HUES48 (cell line): ENCODE results near the gene EYS.
"Not testable (repeated sequence)": the region's sequence is repeated elsewhere in the genome, so short reads cannot be mapped to it uniquely, and the experiment has no call there.

Source experiments
- H3K27ac ChIP-seq: one replicate; pipeline ENCODE4 v1.7.0; 2013; ENCODE audit warnings: low read depth, low read length, inconsistent platforms
- H3K27me3 ChIP-seq: 2 replicates; pipeline ENCODE4 v1.6.1; 2013; ENCODE audit warnings: mild to moderate bottlenecking, low read length; ENCODE audit not compliant: control insufficient read depth, insufficient read depth
- H3K36me3 ChIP-seq: 2 replicates; pipeline ENCODE4 v1.6.1; 2013; ENCODE audit warnings: low read length; ENCODE audit not compliant: control insufficient read depth, insufficient read depth
- H3K4me1 ChIP-seq: 2 replicates; pipeline ENCODE4 v1.6.1; 2013; ENCODE audit warnings: mild to moderate bottlenecking, low read length; ENCODE audit not compliant: control insufficient read depth, insufficient read depth
- H3K4me3 ChIP-seq: 2 replicates; pipeline ENCODE4 v1.5.1; 2013; ENCODE audit warnings: mild to moderate bottlenecking, low read depth, low read length
- H3K9ac ChIP-seq: 2 replicates; pipeline ENCODE4 v1.6.1; 2013; ENCODE audit warnings: mild to moderate bottlenecking, low read depth, low read length, moderate library complexity
- H3K9me3 ChIP-seq: 2 replicates; pipeline ENCODE4 v1.6.1; 2013; ENCODE audit warnings: low read length; ENCODE audit not compliant: control insufficient read depth, insufficient read depth

The EYS gene

GRCh38 chr6:63963769-63964315 lies 1743.2 kb downstream of the EYS start:
- H3K9ac ChIP-seq: no peak overlapping the region

GRCh38 chr6:63953336-63954021 lies 1753.5 kb downstream of the EYS start:
- not testable (repeated sequence) for H3K27ac ChIP-seq, H3K27me3 ChIP-seq, H3K9ac ChIP-seq, H3K4me1 ChIP-seq, H3K4me3 ChIP-seq, H3K9me3 ChIP-seq, H3K36me3 ChIP-seq

More at GRCh38 chr6:63963769-63964315, 1743.2 kb downstream of the EYS start:
- Histone ChIP-seq H3K4me1 (peaks cover 35% of the 10 kb centered on the region), H3K9me3 (0 out of 2 replicates have a peak, but pooled peaks cover 4% of the 10 kb centered on the region), H3K27ac (peak overlapping the region; percentile 86), H3K4me3 (peak overlapping the region; percentile 37), H3K36me3 (no peaks in the 10 kb centered on the region), H3K27me3 (no peaks in the 10 kb centered on the region)

GRCh38 chr6:63947792-63948529 lies 1759.1 kb downstream of the EYS start:
- no peaks in the 10 kb centered on the region for H3K27me3 ChIP-seq
- H3K36me3 ChIP-seq: no peaks in the 10 kb centered on the region
- no peak overlapping the region for H3K4me3 ChIP-seq
- H3K4me1 ChIP-seq: peaks cover 11% of the 10 kb centered on the region
- no peaks in the 10 kb centered on the region for H3K9me3 ChIP-seq
- H3K27ac ChIP-seq: no peak overlapping the region
- no peak overlapping the region for H3K9ac ChIP-seq

- Histone ChIP-seq H3K36me3 (no peaks in the 10 kb centered on the region), H3K4me3 (no peak overlapping the region), H3K27ac (no peak overlapping the region), H3K9ac (no peak overlapping the region), H3K9me3 (no peaks in the 10 kb centered on the region), H3K4me1 (peaks cover 11% of the 10 kb centered on the region), H3K27me3 (no peaks in the 10 kb centered on the region)
These were observed 1761.0 kb downstream of the EYS start for GRCh38 chr6:63945987-63946386.

- Histone ChIP-seq H3K36me3 (no peaks in the 10 kb centered on the region), H3K9ac (no peak overlapping the region), H3K27me3 (no peaks in the 10 kb centered on the region), H3K9me3 (no peaks in the 10 kb centered on the region), H3K4me3 (no peak overlapping the region), H3K27ac (peak overlapping the region; percentile 72), H3K4me1 (peaks cover 11% of the 10 kb centered on the region)
These were observed 1763.2 kb downstream of the EYS start for GRCh38 chr6:63943826-63944225.

- Histone ChIP-seq H3K9me3 (no peaks in the 10 kb centered on the region), H3K27ac (no peak overlapping the region), H3K4me1 (peaks cover 11% of the 10 kb centered on the region), H3K9ac (no peak overlapping the region), H3K4me3 (no peak overlapping the region), H3K27me3 (no peaks in the 10 kb centered on the region), H3K36me3 (no peaks in the 10 kb centered on the region)
These were observed 1765.1 kb downstream of the EYS start for GRCh38 chr6:63941747-63942470.

- peaks cover 11% of the 10 kb centered on the region for H3K4me1 ChIP-seq
- H3K36me3 ChIP-seq: no peaks in the 10 kb centered on the region
- no peak overlapping the region for H3K27ac ChIP-seq
- H3K27me3 ChIP-seq: no peaks in the 10 kb centered on the region
- no peak overlapping the region for H3K9ac ChIP-seq
- H3K4me3 ChIP-seq: no peak overlapping the region
- no peaks in the 10 kb centered on the region for H3K9me3 ChIP-seq
These were observed 1767.0 kb downstream of the EYS start for GRCh38 chr6:63940056-63940455.

GRCh38 chr6:63936399-63936798 lies 1770.6 kb downstream of the EYS start:
- H3K4me1 ChIP-seq: no peaks in the 10 kb centered on the region
- H3K36me3 ChIP-seq: no peaks in the 10 kb centered on the region
- H3K9me3 ChIP-seq: no peaks in the 10 kb centered on the region
- H3K9ac ChIP-seq: no peak overlapping the region
- H3K4me3 ChIP-seq: no peak overlapping the region
- no peaks in the 10 kb centered on the region for H3K27me3 ChIP-seq
- no peak overlapping the region for H3K27ac ChIP-seq

- Histone ChIP-seq H3K27me3 (no peaks in the 10 kb centered on the region), H3K4me1 (no peaks in the 10 kb centered on the region), H3K4me3 (no peak overlapping the region), H3K9me3 (no peaks in the 10 kb centered on the region), H3K9ac (no peak overlapping the region), H3K36me3 (no peaks in the 10 kb centered on the region), H3K27ac (no peak overlapping the region)
These were observed 1771.3 kb downstream of the EYS start for GRCh38 chr6:63935732-63936131.

- not testable (repeated sequence) for H3K36me3 ChIP-seq, H3K9me3 ChIP-seq, H3K27ac ChIP-seq, H3K4me1 ChIP-seq, H3K4me3 ChIP-seq, H3K27me3 ChIP-seq, H3K9ac ChIP-seq
These were observed 1773.1 kb downstream of the EYS start for GRCh38 chr6:63933948-63934347.

- Histone ChIP-seq H3K27me3 (no peaks in the 10 kb centered on the region), H3K36me3 (no peaks in the 10 kb centered on the region), H3K9me3 (no peaks in the 10 kb centered on the region), H3K4me1 (no peaks in the 10 kb centered on the region), H3K9ac (no peak overlapping the region), H3K4me3 (no peak overlapping the region), H3K27ac (no peak overlapping the region)
These were observed 1776.2 kb downstream of the EYS start for GRCh38 chr6:63930848-63931247.
